ENCODE results near the gene SYNE1.

The SYNE1 gene

DNA sequence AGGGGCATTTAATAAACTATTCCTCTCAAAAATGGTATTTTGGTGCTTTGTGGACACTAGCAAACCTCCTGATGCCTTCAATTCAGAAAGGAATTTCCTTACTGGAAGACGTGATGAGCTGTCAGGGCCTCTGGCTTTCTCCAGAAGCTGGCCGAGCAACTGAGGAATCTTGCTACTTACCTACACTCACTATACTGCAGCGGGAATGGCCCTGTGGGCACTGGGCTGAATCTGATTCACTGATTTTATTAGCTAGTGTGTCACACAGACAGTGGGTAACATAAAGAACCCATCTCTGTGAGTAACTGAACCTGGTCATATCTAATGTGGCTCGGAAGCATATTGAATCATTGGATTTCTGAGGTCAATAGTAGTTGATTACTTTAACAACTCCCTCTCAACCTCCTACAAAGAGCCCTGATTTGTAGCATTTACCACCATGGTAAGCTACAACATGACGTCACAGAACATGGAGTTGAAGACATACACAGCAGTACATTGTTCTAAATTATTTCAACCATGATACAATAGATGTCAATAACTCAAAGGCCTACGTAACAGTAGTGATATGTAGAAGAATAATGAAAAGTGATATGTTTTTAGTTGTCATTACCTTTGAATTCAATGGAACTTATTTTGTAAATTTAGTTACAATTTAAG lies 232.1 kb downstream of the SYNE1 start:
- no peak for DNase-seq

DNA sequence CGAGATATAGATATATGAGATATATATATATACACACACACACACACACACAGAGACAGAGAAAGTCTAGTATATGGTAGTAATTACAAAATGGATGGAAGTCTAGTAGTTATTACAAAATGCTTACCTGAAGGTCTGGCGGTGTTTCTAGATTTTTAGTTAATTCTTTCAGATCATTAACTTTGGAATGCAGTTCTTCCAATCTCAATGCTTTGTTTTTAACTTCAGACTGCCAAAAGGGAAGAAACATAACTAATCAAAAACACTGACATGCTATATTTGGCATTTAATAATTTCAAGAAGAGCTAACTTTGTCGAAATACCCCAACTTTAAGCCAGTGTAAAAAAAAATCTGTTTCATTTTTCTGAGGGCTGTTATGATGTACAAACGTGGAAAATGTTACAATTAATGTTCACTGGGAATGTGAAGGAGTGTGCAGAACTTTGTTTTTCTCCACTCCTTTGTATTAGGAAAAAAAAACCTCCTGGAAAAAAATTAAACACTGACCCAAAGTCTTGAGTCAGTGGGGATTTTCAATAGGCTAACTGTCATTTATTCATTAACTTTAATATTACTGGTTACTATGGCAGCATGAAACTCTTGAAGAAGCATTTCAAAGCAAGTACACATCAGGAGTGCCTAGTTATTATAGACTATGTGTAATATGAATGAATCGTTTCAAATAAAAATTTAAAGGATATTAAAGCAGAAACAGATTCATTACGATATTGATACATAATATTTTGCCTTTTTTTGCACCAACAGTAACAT lies 232.9 kb downstream of the SYNE1 start:
- no peak for DNase-seq

GRCh38 chr6:152402791-152403190 lies 234.4 kb downstream of the SYNE1 start:
- no peak for DNase-seq

DNA sequence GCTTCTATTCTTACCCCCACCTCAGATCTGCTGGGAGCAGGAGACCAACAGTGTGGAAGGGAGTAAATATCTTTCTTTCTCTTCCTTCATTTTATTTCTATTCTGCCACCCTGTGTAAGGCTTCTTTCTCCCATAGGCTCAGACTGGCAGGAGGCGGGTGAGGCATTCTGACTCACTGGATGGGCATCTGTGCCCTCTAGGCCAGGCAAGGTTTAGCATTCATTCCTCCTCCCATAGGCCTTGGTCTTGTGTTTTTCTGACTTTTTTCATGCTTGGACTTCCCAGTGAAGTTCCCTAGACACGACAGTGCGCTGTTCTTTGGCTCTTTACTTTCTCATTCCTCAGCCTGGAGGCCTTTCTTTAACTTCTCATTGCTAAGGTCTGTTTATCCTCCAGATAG lies 235.2 kb downstream of the SYNE1 start:
- DNase-seq: no peak

DNA sequence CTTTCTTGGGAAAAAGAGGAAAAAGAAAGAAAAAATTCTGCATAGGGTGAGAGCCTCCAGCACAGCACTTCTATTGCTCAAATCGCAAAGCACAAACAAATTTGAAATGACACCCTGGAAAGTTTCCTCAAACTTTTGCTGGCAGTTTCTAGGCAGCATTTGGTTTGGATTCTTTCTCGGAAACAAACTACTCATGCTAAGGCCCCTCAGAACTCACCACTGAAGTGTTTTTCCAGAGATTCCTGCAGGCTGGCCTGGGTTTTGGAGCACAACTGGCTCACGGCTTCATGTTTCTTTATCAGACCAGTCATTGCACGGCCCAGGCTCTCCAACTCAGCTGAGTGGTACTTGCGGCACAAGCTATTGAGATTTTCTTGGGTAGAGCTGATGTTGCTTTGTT lies 237.8 kb downstream of the SYNE1 start:
- no peak for DNase-seq

DNA sequence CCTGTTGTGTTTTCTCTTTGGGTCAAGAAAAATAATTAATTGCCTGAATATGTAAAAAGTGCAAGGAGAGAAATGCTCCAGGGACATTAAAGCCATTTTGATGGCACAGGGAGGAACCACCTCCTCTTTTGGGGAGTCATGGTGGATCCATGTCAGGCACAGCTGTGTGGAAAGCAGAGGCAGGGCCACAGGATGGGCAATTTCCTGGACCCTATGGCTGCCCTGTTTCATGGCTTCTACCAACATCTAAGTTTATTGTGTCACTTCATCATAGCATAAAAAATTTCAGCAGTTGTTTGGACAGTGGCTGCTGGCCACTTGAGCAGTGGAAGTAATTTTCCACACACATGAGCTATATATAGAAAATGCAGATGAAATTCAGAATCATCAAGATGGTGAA lies 238.2 kb downstream of the SYNE1 start:
- no peak for DNase-seq

GRCh38 chr6:152398316-152398715 lies 238.8 kb downstream of the SYNE1 start:
- no peak for DNase-seq

DNA sequence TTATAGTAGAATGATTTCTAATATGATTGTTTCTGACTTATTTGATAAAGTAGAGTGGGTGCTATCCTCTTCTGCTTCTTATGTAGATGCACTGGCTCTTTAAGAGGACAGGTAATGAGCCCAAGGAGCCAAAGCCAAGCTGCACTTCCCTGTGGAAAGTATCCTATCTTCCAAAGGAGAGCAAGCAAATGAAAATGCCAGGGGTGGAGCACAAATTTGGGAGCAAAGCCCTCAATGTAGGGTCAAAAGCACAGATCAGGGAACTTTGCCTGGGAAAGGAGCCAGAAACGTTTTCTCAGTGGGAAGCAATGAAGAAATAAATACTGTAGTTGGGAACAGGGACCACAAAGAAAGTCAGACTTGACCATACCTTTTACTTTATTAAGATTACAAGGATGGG lies 242.9 kb downstream of the SYNE1 start:
- DNase-seq: no peak

- no peak for DNase-seq
Observed at GRCh38 chr6:152391179-152391880, 245.8 kb downstream of the SYNE1 start.

DNA sequence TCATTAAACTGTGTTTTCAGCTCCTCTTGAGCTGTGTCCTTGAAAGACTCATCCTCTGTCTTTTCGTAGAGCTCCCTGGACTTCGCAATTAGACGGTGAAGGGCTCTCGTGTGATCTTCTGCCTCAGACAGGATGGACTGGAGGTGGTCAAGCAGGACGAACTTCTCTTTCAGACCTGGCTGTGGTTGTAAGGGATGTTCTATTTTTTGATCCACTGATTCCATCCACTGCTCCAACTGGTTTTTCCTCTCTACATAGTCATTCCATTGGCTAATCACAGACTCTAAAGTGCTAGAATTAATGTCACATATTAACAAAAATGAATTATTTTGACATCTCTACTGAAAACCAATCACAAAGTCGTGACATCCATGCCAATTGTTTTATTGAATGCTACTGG lies 250.1 kb downstream of the SYNE1 start:
- no peak for DNase-seq

- no peak for DNase-seq
Observed at GRCh38 chr6:152386131-152386530, 251.0 kb downstream of the SYNE1 start.

- DNase-seq: no peak
Observed at GRCh38 chr6:152380993-152381898, 255.9 kb downstream of the SYNE1 start.

- DNase-seq: no peak
Observed at GRCh38 chr6:152380351-152380767, 256.8 kb downstream of the SYNE1 start.

DNA sequence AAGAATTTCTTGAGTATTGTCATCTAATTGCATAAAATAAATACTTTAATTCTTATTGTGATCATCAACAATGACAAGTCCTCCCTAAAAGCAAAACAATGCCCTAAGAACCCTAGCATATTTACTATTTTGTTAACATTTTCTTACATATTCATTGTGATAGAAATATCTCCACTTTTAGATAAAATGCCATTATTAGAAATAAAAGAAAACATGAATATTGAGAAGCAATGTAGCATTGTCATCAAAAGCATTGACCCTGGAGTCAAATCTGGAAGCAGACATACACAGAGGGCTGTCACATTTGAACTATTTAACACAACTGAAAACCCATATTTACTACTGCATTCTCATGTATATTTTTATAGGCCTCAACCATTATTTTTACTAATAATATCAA lies 257.7 kb downstream of the SYNE1 start:
- DNase-seq: no peak

DNA sequence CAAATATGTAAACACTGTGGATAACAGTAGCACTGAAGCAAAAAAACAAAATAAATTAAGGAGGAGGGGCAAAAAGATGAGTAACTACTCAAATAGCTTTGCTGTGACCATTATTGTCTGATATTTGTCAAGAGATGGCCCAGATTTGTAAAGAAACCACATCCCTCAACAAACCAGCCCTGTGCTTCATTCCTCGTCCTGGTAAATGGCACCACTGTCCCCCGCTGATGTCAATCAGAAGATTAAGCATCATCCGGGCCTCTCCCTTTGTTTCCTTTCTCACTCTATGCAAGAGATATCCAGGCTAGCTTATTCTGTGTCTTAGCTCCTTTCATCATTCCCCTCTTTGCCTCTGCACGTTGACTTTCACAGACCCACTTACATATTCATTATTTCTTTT lies 259.0 kb downstream of the SYNE1 start:
- no peak for DNase-seq

- no peak for DNase-seq
Observed at GRCh38 chr6:152375197-152375596, 262.0 kb downstream of the SYNE1 start.

- no peak for DNase-seq
Observed at GRCh38 chr6:152372945-152373344, 264.2 kb downstream of the SYNE1 start.

- DNase-seq: no peak
Observed at GRCh38 chr6:152371775-152372174, 265.4 kb downstream of the SYNE1 start.

DNA sequence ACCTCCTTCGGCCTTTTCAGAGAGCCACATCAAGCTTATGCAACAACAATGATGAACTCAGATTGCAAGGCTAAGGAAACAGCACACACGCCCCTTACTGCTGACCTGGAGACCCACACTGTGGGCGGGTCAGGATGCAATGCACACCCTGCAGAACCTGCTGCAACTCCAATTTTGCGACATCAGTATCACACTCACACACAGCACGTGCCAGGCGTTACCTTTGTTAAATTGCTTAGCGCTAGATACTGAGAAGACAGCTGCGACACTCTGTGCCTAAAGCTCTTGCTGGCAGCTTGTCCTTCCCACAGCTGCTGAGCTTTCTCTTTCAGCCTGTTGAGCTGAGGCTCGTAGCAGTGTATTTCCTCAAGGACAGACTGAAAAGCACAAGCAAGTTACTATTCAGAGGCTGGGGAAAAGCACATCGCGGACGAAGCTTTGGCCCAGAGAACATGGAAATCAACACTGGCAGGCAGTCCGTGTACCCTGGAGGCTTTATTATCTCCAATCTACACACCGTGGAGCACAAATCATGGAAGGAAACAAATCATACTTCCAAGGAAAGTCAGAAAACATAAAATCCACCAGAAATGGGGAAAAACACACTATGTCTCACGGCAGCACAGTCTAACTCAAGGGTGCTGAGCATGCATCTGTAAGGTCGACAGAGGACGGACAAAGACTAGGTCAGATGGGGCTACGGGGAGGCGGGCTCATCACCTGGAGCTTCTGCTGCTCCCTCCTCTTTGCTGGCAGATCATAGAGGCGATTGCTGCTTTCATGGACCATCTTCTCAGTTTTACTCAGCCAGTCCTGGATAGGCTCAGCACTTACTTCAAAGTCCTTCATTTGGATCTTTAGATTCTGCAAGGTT lies 268.2 kb downstream of the SYNE1 start:
- DNase-seq: no peak

- DNase-seq: no peak
Observed at GRCh38 chr6:152364866-152365265, 272.3 kb downstream of the SYNE1 start.

DNA sequence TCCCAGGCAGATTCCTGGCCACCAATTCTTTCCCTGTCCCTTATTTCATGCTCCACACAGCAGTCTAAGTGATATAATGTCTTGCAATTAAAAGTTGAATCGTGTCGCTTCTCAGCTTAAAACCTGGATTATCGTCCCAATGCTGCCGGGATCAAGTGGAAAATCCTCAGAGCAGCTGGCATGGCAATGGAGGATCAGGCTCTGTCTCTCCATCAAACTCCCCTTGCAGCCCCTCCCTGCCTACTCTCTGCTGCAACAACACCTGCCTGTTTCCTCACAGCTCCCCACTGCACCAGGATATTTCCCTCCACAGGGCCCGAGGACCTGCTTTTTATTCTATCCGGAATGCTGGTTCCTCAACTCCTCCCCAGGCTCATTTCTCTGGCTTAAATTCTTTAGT lies 277.1 kb downstream of the SYNE1 start:
- DNase-seq: no peak

GRCh38 chr6:152356662-152357061 lies 280.5 kb downstream of the SYNE1 start:
- peak; percentile 13 for DNase-seq

Data from NCI-H69 (cell line).